ENCODE results near the gene ANKRD13B.

GRCh38 chr17:29614349-29615047 is 21.6 kb downstream of the ANKRD13B start:
- TF ChIP-seq CTCF (IDR thresholded peaks at IDR 0.05), result no peak
- no peak for TF ChIP-seq ZFX (IDR thresholded peaks at IDR 0.05; ENCODE audit: borderline replicate concordance)
